WTC11 (cell line): ENCODE data around the gene TCF12. TPM values are rescaled to one million over a fixed set of nuclear protein-coding genes. Genes with fewer than 3 reads are reported as not detected.

Source experiments
- ATAC-seq: fragments of 200-7000 bp; cut with Tn5 transposase; 2 replicates; pipeline ENCODE4 v1.10.0; 2021; ENCODE audit warnings: mild to moderate bottlenecking, moderate library complexity
- CTCF ChIA-PET: fragments of 300-600 bp; sonication (Branson Sonifier 250); formaldehyde crosslinking; loops from one replicate; lab custom pipeline; 2021; ENCODE audit warnings: antibody characterized with exemption; lab: Charles Lee
- POLR2A ChIA-PET: fragments of 350-600 bp; sonication (Branson Sonifier 250); formaldehyde crosslinking; loops from one replicate; lab custom pipeline; 2021; ENCODE audit warnings: antibody characterized with exemption; lab: Charles Lee
- DNase-seq: peaks from one replicate; pipeline ENCODE4 v3.0.0; 2021; ENCODE audit warnings: low spot score
- H3K27ac Mint-ChIP-seq: 2 replicates; pipeline ENCODE4 v1.8.0; 2021; ENCODE audit warnings: mixed read lengths
- H3K27me3 Mint-ChIP-seq: 2 replicates; pipeline ENCODE4 v1.8.0; 2021; ENCODE audit warnings: low read depth, mild to moderate bottlenecking, moderate library complexity, mixed read lengths
- H3K36me3 Mint-ChIP-seq: 2 replicates; pipeline ENCODE4 v1.8.0; 2021; ENCODE audit warnings: mixed read lengths
- H3K4me1 Mint-ChIP-seq: 2 replicates; pipeline ENCODE4 v1.8.0; 2022; ENCODE audit warnings: mixed read lengths
- H3K4me3 Mint-ChIP-seq: 2 replicates; pipeline ENCODE4 v1.8.0; 2021; ENCODE audit warnings: mild to moderate bottlenecking, moderate library complexity, mixed read lengths
- H3K9me3 Mint-ChIP-seq: 2 replicates; pipeline ENCODE4 v1.8.0; 2021; ENCODE audit warnings: mixed read lengths
- ATF3 ChIP-seq: sonication (generic); formaldehyde crosslinking; conservative IDR thresholded peaks from 2 replicates; pipeline ENCODE4 v1.8.1; 2022; ENCODE audit warnings: mild to moderate bottlenecking, missing genetic modification reagents
- CBFB ChIP-seq: sonication (generic); formaldehyde crosslinking; IDR thresholded peaks from 2 replicates; pipeline ENCODE4 v1.8.1; 2022; ENCODE audit warnings: mild to moderate bottlenecking, low read depth, missing genetic modification reagents
- CDX4 ChIP-seq: fragments of 250-450 bp; sonication (Bioruptor Pico); IDR thresholded peaks from 2 replicates; pipeline ENCODE4 v1.9.0; 2021; ENCODE audit warnings: moderate library complexity, mild to moderate bottlenecking, inconsistent platforms, borderline replicate concordance
- CREM ChIP-seq: sonication (generic); formaldehyde crosslinking; IDR thresholded peaks from 2 replicates; pipeline ENCODE4 v1.8.1; 2022; ENCODE audit warnings: mild to moderate bottlenecking, missing genetic modification reagents, moderate library complexity
- CTCF ChIP-seq: fragments of 200-600 bp; IDR thresholded peaks from 2 replicates; pipeline ENCODE4 v1.8.0; 2022; ENCODE audit warnings: antibody characterized with exemption
- E2F5 ChIP-seq: sonication (generic); formaldehyde crosslinking; IDR thresholded peaks from 2 replicates; pipeline ENCODE4 v1.8.1; 2022; ENCODE audit warnings: mild to moderate bottlenecking, moderate library complexity, missing genetic modification reagents
- ELF4 ChIP-seq: sonication (generic); formaldehyde crosslinking; IDR thresholded peaks from 2 replicates; pipeline ENCODE4 v1.8.1; 2022; ENCODE audit warnings: low read depth, mild to moderate bottlenecking, moderate library complexity, missing genetic modification reagents
- EMX1 ChIP-seq: fragments of 250-450 bp; sonication (Bioruptor Pico); IDR thresholded peaks from 2 replicates; pipeline ENCODE4 v1.8.0; 2021; ENCODE audit warnings: mild to moderate bottlenecking
- HMGA2 ChIP-seq: fragments of 250-450 bp; sonication (Bioruptor Pico); IDR thresholded peaks from 2 replicates; pipeline ENCODE4 v1.4.0; 2021; ENCODE audit warnings: mild to moderate bottlenecking, moderate library complexity
- HMGXB4 ChIP-seq: sonication (generic); formaldehyde crosslinking; IDR thresholded peaks from 2 replicates; pipeline ENCODE4 v1.8.1; 2023; ENCODE audit warnings: mild to moderate bottlenecking, moderate library complexity, missing genetic modification reagents
- IRF1 ChIP-seq: sonication (generic); formaldehyde crosslinking; IDR thresholded peaks from 2 replicates; pipeline ENCODE4 v1.8.0; 2023; ENCODE audit warnings: missing genetic modification reagents
- IRF2 ChIP-seq: sonication (generic); formaldehyde crosslinking; IDR thresholded peaks from 2 replicates; pipeline ENCODE4 v1.8.0; 2022; ENCODE audit warnings: low read depth, missing genetic modification reagents, borderline replicate concordance
- JAZF1 ChIP-seq: fragments of 250-450 bp; sonication (Bioruptor Pico); IDR thresholded peaks from 2 replicates; pipeline ENCODE4 v1.9.0; 2021; ENCODE audit warnings: moderate library complexity, mild to moderate bottlenecking, inconsistent platforms
- MLX ChIP-seq: sonication (generic); formaldehyde crosslinking; IDR thresholded peaks from 2 replicates; pipeline ENCODE4 v1.8.1; 2023; ENCODE audit warnings: mild to moderate bottlenecking, missing genetic modification reagents, moderate library complexity
- RELA ChIP-seq: sonication (generic); formaldehyde crosslinking; IDR thresholded peaks from 2 replicates; pipeline ENCODE4 v1.8.1; 2022; ENCODE audit warnings: missing genetic modification reagents, mild to moderate bottlenecking, borderline replicate concordance
- SMAD4 ChIP-seq: sonication (generic); formaldehyde crosslinking; IDR thresholded peaks from 2 replicates; pipeline ENCODE4 v1.8.0; 2022; ENCODE audit warnings: mild to moderate bottlenecking, missing genetic modification reagents
- STAT6 ChIP-seq: sonication (generic); formaldehyde crosslinking; conservative IDR thresholded peaks from 2 replicates; pipeline ENCODE4 v1.8.1; 2023; ENCODE audit warnings: mild to moderate bottlenecking, low read depth, missing genetic modification reagents, moderate library complexity
- TEAD1 ChIP-seq: sonication (generic); formaldehyde crosslinking; IDR thresholded peaks from 2 replicates; pipeline ENCODE4 v1.8.0; 2022; ENCODE audit warnings: mild to moderate bottlenecking, missing genetic modification reagents
- USF2 ChIP-seq: sonication (generic); formaldehyde crosslinking; IDR thresholded peaks from 2 replicates; pipeline ENCODE4 v1.8.1; 2023; ENCODE audit warnings: mild to moderate bottlenecking, missing genetic modification reagents, moderate library complexity
- ZNF219 ChIP-seq: sonication (generic); formaldehyde crosslinking; IDR thresholded peaks from 2 replicates; pipeline ENCODE4 v1.8.0; 2023; ENCODE audit warnings: missing genetic modification reagents, mild to moderate bottlenecking, borderline replicate concordance
- ZNF281 ChIP-seq: sonication (generic); formaldehyde crosslinking; IDR thresholded peaks from 2 replicates; pipeline ENCODE4 v1.8.0; 2023; ENCODE audit warnings: mild to moderate bottlenecking, missing genetic modification reagents
- total RNA-seq: library from RNA; stranded (reverse); gene quantifications from 3 replicates; pipeline ENCODE4 v1.2.3, GENCODE V29; 2021

Gene TCF12
- total RNA-seq, 1 experiment from 2014 or later = 73.2 TPM

GRCh38 chr15:57003418-57003817, 85.0 kb downstream of the TCF12 start:
- Mint-ChIP-seq H3K27me3 (no peaks in the 10 kb centered on the region), H3K27ac (no peak overlapping the region), H3K36me3 (no peaks in the 10 kb centered on the region), H3K9me3 (no peaks in the 10 kb centered on the region), H3K4me1 (peaks cover 15% of the 10 kb centered on the region), H3K4me3 (no peak overlapping the region)
- no peak for DNase-seq
- CTCF ChIA-PET = no interaction called here
- no peak for ATAC-seq
- no peak for TF ChIP-seq IRF2 (CRISPR knock-in tag)
- TF ChIP-seq JAZF1 (CRISPR knock-in tag) = no peak
- TF ChIP-seq TEAD1 (CRISPR knock-in tag) = no peak
- TF ChIP-seq CREM = no peak
- no peak for TF ChIP-seq RELA
- no peak for TF ChIP-seq IRF1 (CRISPR knock-in tag)
- no peak for TF ChIP-seq ATF3
- no peak for TF ChIP-seq STAT6 (CRISPR knock-in tag)
- no peak for TF ChIP-seq ELF4 (CRISPR knock-in tag)
- TF ChIP-seq CTCF = no peak
- POLR2A ChIA-PET = no interaction called here

- peaks cover 15% of the 10 kb centered on the region for H3K4me1 Mint-ChIP-seq
- POLR2A ChIA-PET = no interaction called here
- H3K27me3 Mint-ChIP-seq = no peaks in the 10 kb centered on the region
- ATAC-seq (no peak), DNase-seq (no peak)
- CTCF ChIA-PET = no interaction called here
- H3K36me3 Mint-ChIP-seq = no peaks in the 10 kb centered on the region
- H3K4me3 Mint-ChIP-seq = no peak overlapping the region
- H3K9me3 Mint-ChIP-seq = no peaks in the 10 kb centered on the region
- no peak overlapping the region for H3K27ac Mint-ChIP-seq
- no peak for TF ChIP-seq ZNF281 (CRISPR knock-in tag)
- no peak for TF ChIP-seq HMGXB4 (CRISPR knock-in tag)
- TF ChIP-seq CDX4 = no peak
- no peak for TF ChIP-seq E2F5
- TF ChIP-seq SMAD4 (CRISPR knock-in tag) = no peak
- no peak for TF ChIP-seq MLX
- TF ChIP-seq ZNF219 = no peak
- TF ChIP-seq USF2 (CRISPR knock-in tag) = no peak
- TF ChIP-seq EMX1 (CRISPR knock-in tag) = no peak
- no peak for TF ChIP-seq CBFB (CRISPR knock-in tag)
- no peak for TF ChIP-seq HMGA2 (CRISPR knock-in tag)
- TF ChIP-seq CREM = no peak
Measured at GRCh38 chr15:57005244-57005643, 86.8 kb downstream of the TCF12 start.
